ENCODE measurements around the gene FANCC.
A peak's percentile ranks its signal among the peaks of the same experiment; 100 is the strongest.

Gene FANCC

GRCh38 chr9:95181835-95182234, 135.7 kb downstream of the FANCC start:
- Histone ChIP-seq H3K4me3 (ENCODE audit: low read depth, low read length) (no peak overlapping the region), H3K27ac (no peak overlapping the region), H3K27me3 (replicated peaks) (no peaks in the 10 kb centered on the region), H3K36me3 (replicated peaks) (no peaks in the 10 kb centered on the region)
- TF ChIP-seq CTCF (IDR thresholded peaks at IDR 0.05; ENCODE audit: low read depth, low read length, missing control alignments) = no peak
- in situ Hi-C loops (cut with HindIII; ENCODE audit: low pct_ligation_motif_present, low sequenced_read_pairs) = no loop called here
- no peak for DNase-seq

- no peak for DNase-seq
- Histone ChIP-seq H3K27ac (no peak overlapping the region), H3K27me3 (replicated peaks) (no peaks in the 10 kb centered on the region), H3K4me3 (ENCODE audit: low read depth, low read length) (no peak overlapping the region), H3K36me3 (replicated peaks) (no peaks in the 10 kb centered on the region)
- TF ChIP-seq CTCF (IDR thresholded peaks at IDR 0.05; ENCODE audit: low read depth, low read length, missing control alignments) = peak; percentile 13
- in situ Hi-C loops (cut with HindIII; ENCODE audit: low pct_ligation_motif_present, low sequenced_read_pairs) = no loop called here
These were observed 136.2 kb downstream of the FANCC start for GRCh38 chr9:95181226-95181818.

GRCh38 chr9:95177617-95178016, 139.9 kb downstream of the FANCC start:
- no peak for TF ChIP-seq CTCF (IDR thresholded peaks at IDR 0.05; ENCODE audit: low read depth, low read length, missing control alignments)
- DNase-seq = no peak
- Histone ChIP-seq H3K4me3 (ENCODE audit: low read depth, low read length) (no peak overlapping the region), H3K27me3 (replicated peaks) (no peaks in the 10 kb centered on the region), H3K27ac (no peak overlapping the region), H3K36me3 (replicated peaks) (no peaks in the 10 kb centered on the region)
- in situ Hi-C loops (cut with HindIII; ENCODE audit: low pct_ligation_motif_present, low sequenced_read_pairs) = no loop called here

- TF ChIP-seq CTCF (IDR thresholded peaks at IDR 0.05; ENCODE audit: low read depth, low read length, missing control alignments) = no peak
- no peak for DNase-seq
- in situ Hi-C loops (cut with HindIII; ENCODE audit: low pct_ligation_motif_present, low sequenced_read_pairs) = no loop called here
- H3K27ac ChIP-seq = no peak overlapping the region
- H3K36me3 ChIP-seq (replicated peaks) = no peaks in the 10 kb centered on the region
- H3K4me3 ChIP-seq (ENCODE audit: low read depth, low read length) = no peak overlapping the region
- H3K27me3 ChIP-seq (replicated peaks) = no peaks in the 10 kb centered on the region
These were observed 140.7 kb downstream of the FANCC start for GRCh38 chr9:95176755-95177319.

- in situ Hi-C loops (cut with HindIII; ENCODE audit: low pct_ligation_motif_present, low sequenced_read_pairs) = no loop called here
- no peak for TF ChIP-seq CTCF (IDR thresholded peaks at IDR 0.05; ENCODE audit: low read depth, low read length, missing control alignments)
These were observed 142.0 kb downstream of the FANCC start for GRCh38 chr9:95175523-95175922.

GRCh38 chr9:95174038-95174437, 143.5 kb downstream of the FANCC start:
- no peak for DNase-seq
- no peaks in the 10 kb centered on the region for H3K36me3 ChIP-seq (replicated peaks)
- in situ Hi-C loops (cut with HindIII; ENCODE audit: low pct_ligation_motif_present, low sequenced_read_pairs) = no loop called here
- H3K27me3 ChIP-seq (replicated peaks) = no peaks in the 10 kb centered on the region
- H3K27ac ChIP-seq = no peak overlapping the region
- no peak overlapping the region for H3K4me3 ChIP-seq (ENCODE audit: low read depth, low read length)
- no peak for TF ChIP-seq CTCF (IDR thresholded peaks at IDR 0.05; ENCODE audit: low read depth, low read length, missing control alignments)

More at GRCh38 chr9:95175523-95175922, 142.0 kb downstream of the FANCC start:
- no peaks in the 10 kb centered on the region for H3K27me3 ChIP-seq (replicated peaks)
- H3K4me3 ChIP-seq (ENCODE audit: low read depth, low read length) = no peak overlapping the region
- no peak for DNase-seq
- no peak overlapping the region for H3K27ac ChIP-seq
- H3K36me3 ChIP-seq (replicated peaks) = no peaks in the 10 kb centered on the region

Data from brain microvascular endothelial cell (primary cell).